Measurements from ENCODE around the gene SORL1. TPM values are rescaled to one million over a fixed set of nuclear protein-coding genes. Genes with fewer than 3 reads are reported as not detected.
"Not testable (repeated sequence)": the region's sequence is repeated elsewhere in the genome, so short reads cannot be mapped to it uniquely, and the experiment has no call there.

The SORL1 gene, protein sequence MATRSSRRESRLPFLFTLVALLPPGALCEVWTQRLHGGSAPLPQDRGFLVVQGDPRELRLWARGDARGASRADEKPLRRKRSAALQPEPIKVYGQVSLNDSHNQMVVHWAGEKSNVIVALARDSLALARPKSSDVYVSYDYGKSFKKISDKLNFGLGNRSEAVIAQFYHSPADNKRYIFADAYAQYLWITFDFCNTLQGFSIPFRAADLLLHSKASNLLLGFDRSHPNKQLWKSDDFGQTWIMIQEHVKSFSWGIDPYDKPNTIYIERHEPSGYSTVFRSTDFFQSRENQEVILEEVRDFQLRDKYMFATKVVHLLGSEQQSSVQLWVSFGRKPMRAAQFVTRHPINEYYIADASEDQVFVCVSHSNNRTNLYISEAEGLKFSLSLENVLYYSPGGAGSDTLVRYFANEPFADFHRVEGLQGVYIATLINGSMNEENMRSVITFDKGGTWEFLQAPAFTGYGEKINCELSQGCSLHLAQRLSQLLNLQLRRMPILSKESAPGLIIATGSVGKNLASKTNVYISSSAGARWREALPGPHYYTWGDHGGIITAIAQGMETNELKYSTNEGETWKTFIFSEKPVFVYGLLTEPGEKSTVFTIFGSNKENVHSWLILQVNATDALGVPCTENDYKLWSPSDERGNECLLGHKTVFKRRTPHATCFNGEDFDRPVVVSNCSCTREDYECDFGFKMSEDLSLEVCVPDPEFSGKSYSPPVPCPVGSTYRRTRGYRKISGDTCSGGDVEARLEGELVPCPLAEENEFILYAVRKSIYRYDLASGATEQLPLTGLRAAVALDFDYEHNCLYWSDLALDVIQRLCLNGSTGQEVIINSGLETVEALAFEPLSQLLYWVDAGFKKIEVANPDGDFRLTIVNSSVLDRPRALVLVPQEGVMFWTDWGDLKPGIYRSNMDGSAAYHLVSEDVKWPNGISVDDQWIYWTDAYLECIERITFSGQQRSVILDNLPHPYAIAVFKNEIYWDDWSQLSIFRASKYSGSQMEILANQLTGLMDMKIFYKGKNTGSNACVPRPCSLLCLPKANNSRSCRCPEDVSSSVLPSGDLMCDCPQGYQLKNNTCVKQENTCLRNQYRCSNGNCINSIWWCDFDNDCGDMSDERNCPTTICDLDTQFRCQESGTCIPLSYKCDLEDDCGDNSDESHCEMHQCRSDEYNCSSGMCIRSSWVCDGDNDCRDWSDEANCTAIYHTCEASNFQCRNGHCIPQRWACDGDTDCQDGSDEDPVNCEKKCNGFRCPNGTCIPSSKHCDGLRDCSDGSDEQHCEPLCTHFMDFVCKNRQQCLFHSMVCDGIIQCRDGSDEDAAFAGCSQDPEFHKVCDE (N-terminal part only)
- total RNA-seq (2014; rRNA removed; shearing (Covaris generic)) = 3.1 and 4.9 TPM in 2 replicates
- polyA plus RNA-seq (2015; cell fraction: cytosol; rRNA removed) = 0.17 and 0.25 TPM in 2 replicates
- 1.3 and 1.4 TPM in 2 replicates for polyA plus RNA-seq (2015; cell fraction: nucleus; rRNA removed)

- peak; percentile 23 for DNase-seq (ENCODE audit: low read depth)
Measured at GRCh38 chr11:121451986-121452608, at the start of gene SORL1. Gene SORL1 (plus strand): TSS chr11:121452314. CDS start chr11:121452332, 18 bp downstream.

- no peak for DNase-seq (ENCODE audit: low read depth)
Measured at GRCh38 chr11:121405646-121406045, 46.5 kb upstream of the SORL1 start.

- DNase-seq (ENCODE audit: low read depth) = no peak
Measured at GRCh38 chr11:121406291-121406690, 45.8 kb upstream of the SORL1 start.

DNA sequence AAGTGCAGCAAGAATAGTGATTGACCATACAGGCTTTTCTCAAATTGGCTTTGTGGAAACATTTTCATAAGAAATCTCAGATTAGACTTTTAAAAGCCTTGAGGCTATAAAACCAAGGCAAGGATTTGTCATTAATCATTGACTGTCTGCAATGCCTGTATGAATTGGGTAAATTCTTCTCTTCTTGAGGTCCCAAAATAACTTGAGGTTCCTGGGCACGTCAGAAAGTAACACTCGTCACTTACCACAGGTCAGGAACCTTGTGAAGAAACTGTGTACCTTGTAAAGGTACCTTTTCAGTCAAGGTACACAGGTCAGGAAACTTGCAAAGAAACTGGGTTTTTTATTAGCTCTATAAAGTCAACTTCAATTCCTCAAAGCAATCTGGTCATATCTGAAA, 43.3 kb upstream of the SORL1 start:
- DNase-seq (ENCODE audit: low read depth) = no peak

GRCh38 chr11:121410041-121410440, 42.1 kb upstream of the SORL1 start:
- not testable (repeated sequence) for DNase-seq (ENCODE audit: low read depth)

DNA sequence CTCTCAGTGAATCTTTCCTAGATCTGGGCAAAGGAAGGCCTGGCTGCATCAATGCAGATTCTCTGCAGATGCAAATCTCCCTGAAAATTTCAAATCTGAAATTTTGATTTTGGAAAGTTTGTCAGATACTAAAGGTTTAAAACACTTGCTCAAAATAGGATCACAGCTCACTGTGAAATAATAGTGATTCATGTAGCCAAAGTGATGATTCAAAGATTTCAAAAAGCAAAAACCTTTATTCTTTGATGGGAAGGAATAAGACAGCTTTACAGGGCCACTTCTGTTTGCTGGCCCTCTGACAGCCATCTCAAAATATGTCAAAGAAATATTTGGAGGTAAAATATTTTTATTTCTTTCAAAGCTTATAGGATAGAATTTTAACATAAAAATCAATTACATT, 40.8 kb upstream of the SORL1 start:
- not testable (repeated sequence) for DNase-seq (ENCODE audit: low read depth)

DNA sequence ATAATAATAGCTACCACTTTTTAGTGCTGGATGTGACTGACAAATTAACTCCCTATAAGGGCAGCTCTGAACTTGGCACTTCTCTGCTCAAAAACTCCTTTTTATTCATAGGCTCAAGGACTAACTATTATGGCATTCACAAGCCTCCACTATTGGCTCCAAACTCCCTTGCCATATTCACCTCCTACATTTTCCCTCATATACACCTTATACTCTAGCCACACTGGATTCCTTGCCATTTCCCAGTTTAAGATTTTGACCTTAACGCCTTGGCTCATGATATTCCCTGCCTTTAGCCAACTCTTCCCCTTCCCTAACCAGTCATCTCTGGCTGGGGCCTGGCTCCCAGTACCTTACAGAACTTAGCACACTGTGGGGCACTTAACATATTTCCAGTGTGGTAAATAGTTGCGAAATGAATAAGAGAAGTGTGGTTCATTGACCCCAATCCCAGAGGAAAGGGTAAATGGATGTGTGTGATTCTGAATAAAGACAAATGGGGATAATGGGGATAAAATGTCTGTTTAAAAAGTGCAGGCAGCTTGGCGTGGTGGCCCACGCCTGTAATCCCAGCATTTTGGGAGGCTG, 40.0 kb upstream of the SORL1 start:
- DNase-seq (ENCODE audit: low read depth) = no peak

- DNase-seq (ENCODE audit: low read depth) = no peak
Measured at GRCh38 chr11:121412711-121413415, 39.3 kb upstream of the SORL1 start.

DNA sequence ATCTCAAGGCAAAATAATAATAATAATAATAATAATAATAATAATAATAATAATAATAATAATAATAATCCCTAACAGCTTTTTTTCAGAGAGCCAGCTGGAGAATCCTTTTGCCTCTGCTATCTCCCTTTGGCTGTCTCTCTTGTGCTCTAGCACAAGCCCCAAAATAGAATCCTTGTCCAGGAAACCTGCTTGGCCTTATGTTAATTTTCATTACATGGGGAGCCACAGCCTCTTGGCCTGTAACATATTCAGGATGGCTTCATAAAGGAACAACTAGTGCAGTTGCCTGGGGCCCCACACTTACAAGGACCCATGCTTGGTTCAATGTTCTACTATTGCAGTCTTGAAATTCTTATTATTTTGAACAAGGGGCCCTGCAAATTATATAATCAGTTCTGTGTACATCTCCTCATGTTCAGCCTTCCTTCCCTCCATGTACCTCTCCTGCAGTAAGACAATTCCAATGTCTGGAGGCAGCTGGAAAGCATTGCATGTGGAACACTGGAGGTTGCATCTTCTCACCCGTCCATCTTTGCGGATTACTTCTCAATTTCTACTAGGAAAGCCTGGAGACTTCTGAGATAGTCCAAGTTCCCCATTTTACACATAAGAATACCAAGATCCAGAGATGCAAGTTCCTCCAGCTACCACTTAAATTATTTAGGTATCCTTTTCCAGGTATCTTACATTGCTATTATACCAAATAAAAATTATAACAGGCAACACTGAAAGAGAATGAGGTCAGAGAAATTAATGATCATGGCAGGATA, 37.8 kb upstream of the SORL1 start:
- no peak for DNase-seq (ENCODE audit: low read depth)

DNA sequence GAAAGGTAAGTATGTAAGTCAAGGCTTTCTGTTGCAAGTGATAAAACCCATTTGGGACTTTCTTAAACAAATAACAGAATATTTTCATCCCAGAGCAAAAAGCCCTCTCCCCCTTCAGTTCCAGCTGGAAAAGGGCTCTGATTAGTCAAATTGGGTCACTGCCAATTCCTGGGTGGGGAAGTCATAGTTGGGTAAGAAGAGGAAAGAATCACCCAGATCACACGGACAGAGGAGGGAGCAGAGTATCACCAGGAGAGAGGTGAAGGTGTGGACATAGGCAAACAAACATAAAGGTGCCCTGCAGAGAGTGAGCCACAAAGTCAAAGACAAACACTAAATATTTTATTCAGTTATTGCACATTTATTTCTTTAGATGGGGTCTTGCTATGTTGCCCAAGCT, 36.3 kb upstream of the SORL1 start:
- DNase-seq (ENCODE audit: low read depth) = no peak

DNA sequence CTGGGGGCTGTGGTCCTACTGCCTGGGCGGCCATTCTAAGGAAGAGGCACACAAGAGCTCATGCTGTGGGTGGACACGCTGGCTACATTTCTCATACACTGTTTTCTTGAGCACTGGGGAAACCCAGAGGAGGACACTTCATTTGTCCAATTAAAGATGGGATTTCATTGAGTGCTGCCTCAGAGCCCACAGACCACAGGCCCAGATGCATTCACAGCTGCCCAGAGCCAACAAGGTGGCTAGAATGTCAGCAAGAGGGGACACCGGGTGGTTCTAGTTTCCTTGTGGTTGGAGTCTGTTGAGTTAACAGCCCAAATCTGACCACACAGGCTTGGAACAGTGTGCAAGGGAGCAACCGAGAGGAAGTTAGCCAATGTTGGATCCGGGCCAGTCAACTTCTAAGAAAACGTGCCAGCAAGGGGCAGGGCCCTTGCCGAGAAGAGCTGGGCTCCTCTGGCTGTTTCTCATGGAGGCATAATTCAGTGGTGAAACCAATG, 35.0 kb upstream of the SORL1 start:
- peak; percentile 94 for DNase-seq (ENCODE audit: low read depth)

- no peak for DNase-seq (ENCODE audit: low read depth)
Measured at GRCh38 chr11:121417607-121418006, 34.5 kb upstream of the SORL1 start.

DNA sequence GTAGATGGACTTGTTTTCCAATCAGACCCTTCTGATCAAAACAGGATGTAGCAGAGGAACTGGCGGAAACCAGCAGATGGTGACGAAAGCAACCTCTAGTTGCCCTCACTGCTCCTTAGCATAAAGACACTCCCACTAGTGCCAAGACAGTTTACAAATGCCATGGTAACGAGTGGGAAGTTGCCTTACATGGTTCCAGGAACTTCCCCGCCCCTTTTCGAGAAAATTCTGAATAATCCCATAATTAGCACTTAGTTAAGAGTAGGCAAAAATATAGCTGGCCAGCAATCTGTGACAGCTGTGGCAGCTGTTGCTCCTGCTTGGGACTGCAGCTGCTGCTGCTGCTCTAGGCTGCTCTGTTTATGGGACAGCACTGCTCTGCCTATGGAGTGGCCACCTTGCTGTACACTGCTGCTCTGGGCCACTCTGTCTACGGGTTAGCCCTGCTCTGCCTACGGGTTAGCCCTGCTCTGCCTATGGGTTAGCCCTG, 33.4 kb upstream of the SORL1 start:
- DNase-seq (ENCODE audit: low read depth) = no peak

- no peak for DNase-seq (ENCODE audit: low read depth)
Measured at GRCh38 chr11:121419836-121420235, 32.3 kb upstream of the SORL1 start.

DNA sequence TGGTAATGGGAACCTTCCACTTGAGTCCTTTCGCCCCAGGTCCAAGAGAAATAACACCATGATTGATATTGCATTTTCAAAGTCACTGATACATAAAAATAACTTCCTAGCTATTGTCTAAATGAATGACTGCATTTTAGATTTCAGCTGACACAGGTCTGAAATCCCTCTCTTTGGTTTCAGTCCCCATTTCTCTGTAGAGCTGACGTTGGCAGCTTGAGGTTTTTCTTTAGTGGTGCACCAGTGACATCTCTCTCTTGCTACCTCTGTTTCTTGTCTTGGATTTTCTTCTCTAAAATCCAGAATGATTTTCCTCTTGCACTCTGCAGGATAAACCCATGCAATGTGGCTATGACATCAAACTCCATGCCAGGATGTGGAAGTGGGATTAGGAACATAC, 31.7 kb upstream of the SORL1 start:
- DNase-seq (ENCODE audit: low read depth) = no peak

GRCh38 chr11:121421149-121421901, 30.8 kb upstream of the SORL1 start:
- peak; percentile 26 for DNase-seq (ENCODE audit: low read depth)

DNA sequence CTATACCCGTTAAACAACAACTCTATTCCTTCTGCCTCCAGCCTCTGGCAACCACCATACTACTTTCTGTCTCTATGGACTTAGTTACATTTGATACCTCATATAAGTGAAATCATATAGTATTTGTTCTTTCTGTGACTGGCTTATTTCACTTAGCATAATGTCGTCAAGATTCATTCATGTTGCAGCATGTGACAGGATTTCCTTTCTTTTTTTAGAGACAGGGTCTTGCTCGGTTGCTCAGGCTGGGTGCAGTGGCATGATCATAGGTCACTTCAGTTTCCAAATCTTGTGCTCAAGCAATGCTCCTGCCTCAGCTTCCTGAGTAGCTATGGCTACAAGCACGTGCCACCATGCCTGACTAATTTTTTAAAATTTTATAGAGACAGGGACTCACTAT, 29.4 kb upstream of the SORL1 start:
- DNase-seq (ENCODE audit: low read depth) = no peak

- DNase-seq (ENCODE audit: low read depth) = no peak
Measured at GRCh38 chr11:121425828-121426227, 26.3 kb upstream of the SORL1 start.

Measured in HT1080 (cell line).